ENCODE data around the gene CCDC6. TPM values are rescaled to one million over a fixed set of nuclear protein-coding genes. Genes with fewer than 3 reads are reported as not detected.

The CCDC6 gene
- total RNA-seq, 1 donor from 2014 or later, result 61.5 TPM

GRCh38 chr10:59922907-59923306, 16.6 kb upstream of the CCDC6 start:
- Mint-ChIP-seq H3K27me3 (ENCODE audit: low read depth) (peaks cover 11% of the 10 kb centered on the region), H3K9me3 (peaks cover 20% of the 10 kb centered on the region), H3K4me1 (ENCODE audit: low read depth) (no peaks in the 10 kb centered on the region), H3K27ac (no peak overlapping the region), H3K36me3 (ENCODE audit: low read depth) (no peaks in the 10 kb centered on the region), H3K4me3 (ENCODE audit: low read depth) (no peak overlapping the region)
- DNase-seq (ENCODE audit: low spot score), result no peak
- intact Hi-C loops (cut with micrococcal nuclease), result no loop called here

GRCh38 chr10:59917922-59918321, 11.6 kb upstream of the CCDC6 start:
- Mint-ChIP-seq H3K27ac (no peak overlapping the region), H3K9me3 (peaks cover 31% of the 10 kb centered on the region), H3K4me1 (ENCODE audit: low read depth) (no peaks in the 10 kb centered on the region), H3K36me3 (ENCODE audit: low read depth) (peaks cover under 1% of the 10 kb centered on the region), H3K4me3 (ENCODE audit: low read depth) (no peak overlapping the region), H3K27me3 (ENCODE audit: low read depth) (peaks cover 10% of the 10 kb centered on the region)
- intact Hi-C loops (cut with micrococcal nuclease), result no loop called here
- DNase-seq (ENCODE audit: low spot score), result no peak

DNA sequence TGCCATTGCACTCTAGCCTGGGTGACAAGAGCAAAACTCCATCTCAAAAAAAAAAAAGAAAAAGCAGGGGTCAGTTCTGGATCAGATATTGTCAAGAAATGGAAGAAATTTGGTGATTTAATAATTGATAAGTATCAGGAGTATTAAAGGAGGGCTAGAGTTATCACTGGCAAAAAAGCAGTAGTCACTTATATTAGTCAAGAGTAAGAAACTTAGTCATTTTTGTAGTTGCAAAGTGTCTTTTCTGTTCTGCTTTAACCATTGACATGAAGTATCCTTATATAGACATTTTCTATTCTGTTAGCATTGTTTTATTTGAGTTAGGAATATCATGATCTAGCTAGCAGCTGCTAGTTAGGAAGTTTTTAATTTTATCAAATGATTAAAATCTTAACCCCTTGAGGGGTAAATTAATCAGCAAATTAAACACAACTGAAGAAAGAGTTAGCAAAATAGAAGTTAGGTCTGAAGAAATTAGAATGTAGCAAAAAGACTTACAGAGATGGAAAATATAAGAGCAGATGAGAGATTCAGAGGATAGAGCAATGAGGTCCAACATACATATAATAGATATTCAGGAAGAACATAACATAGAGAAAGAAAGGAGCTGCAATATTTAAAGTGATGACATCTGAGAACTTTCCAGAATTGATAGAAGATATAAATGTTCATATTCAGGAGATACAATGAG, 7.3 kb upstream of the CCDC6 start:
- H3K27ac Mint-ChIP-seq, result no peak overlapping the region
- peaks cover 4% of the 10 kb centered on the region for H3K4me1 Mint-ChIP-seq (ENCODE audit: low read depth)
- peaks cover 8% of the 10 kb centered on the region for H3K27me3 Mint-ChIP-seq (ENCODE audit: low read depth)
- no peak for DNase-seq (ENCODE audit: low spot score)
- intact Hi-C loops (cut with micrococcal nuclease), result no loop called here
- H3K9me3 Mint-ChIP-seq, result peaks cover 22% of the 10 kb centered on the region
- H3K4me3 Mint-ChIP-seq (ENCODE audit: low read depth), result no peak overlapping the region
- H3K36me3 Mint-ChIP-seq (ENCODE audit: low read depth), result peaks cover 5% of the 10 kb centered on the region

DNA sequence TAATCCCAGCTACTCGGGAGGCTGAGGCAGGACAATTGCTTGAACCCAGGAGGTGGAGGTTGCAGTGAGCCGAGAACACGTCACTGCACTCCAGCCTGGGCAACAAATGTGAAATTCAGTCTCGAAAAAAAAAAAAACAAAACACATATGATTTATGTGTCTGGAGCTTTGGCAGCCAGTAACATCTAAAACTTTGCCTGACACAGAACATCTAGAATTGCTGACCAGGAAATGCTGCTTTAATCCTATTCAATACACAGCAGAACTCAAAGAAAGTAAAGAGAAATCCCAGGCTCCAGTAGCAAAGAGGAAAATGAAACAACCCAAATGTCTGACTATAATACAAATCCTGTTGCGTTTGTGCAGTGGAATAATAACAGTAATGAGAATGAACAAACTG, 4.5 kb upstream of the CCDC6 start:
- intact Hi-C loops (cut with micrococcal nuclease), result no loop called here
- peaks cover 5% of the 10 kb centered on the region for H3K36me3 Mint-ChIP-seq (ENCODE audit: low read depth)
- no peaks in the 10 kb centered on the region for H3K27me3 Mint-ChIP-seq (ENCODE audit: low read depth)
- peaks cover 22% of the 10 kb centered on the region for H3K9me3 Mint-ChIP-seq
- DNase-seq (ENCODE audit: low spot score), result no peak
- H3K4me1 Mint-ChIP-seq (ENCODE audit: low read depth), result peaks cover 22% of the 10 kb centered on the region
- no peak overlapping the region for H3K27ac Mint-ChIP-seq
- no peak overlapping the region for H3K4me3 Mint-ChIP-seq (ENCODE audit: low read depth)

DNA sequence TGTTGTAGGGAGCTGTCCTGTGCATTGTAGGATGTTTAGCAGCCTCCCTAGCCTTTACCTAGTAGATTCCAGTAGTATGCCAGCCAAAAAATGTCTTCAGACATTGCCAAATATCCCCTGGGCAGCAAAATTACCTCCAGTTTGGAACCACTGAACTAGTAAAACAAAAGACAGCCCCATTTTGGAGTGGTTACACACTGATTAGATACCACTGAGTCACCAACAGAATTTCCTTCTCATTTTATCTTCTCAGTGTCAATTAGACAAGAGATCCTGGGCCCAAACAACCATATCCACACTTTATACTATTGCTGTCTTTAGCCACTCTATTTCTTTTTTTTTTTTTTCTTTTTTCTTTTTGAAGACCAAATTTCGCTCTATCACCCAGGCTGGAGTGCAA, 3.5 kb upstream of the CCDC6 start:
- Mint-ChIP-seq H3K27ac (no peak overlapping the region), H3K4me1 (ENCODE audit: low read depth) (peaks cover 27% of the 10 kb centered on the region), H3K36me3 (ENCODE audit: low read depth) (peaks cover 11% of the 10 kb centered on the region), H3K4me3 (ENCODE audit: low read depth) (no peak overlapping the region), H3K27me3 (ENCODE audit: low read depth) (no peaks in the 10 kb centered on the region), H3K9me3 (peaks cover 22% of the 10 kb centered on the region)
- no peak for DNase-seq (ENCODE audit: low spot score)
- intact Hi-C loops (cut with micrococcal nuclease), result loop anchor here (5.0 to 10.0 kb wide), 3 partner anchors 283 to 1645 kb away; partner anchors contain the start of genes CISD1 and IPMK

DNA sequence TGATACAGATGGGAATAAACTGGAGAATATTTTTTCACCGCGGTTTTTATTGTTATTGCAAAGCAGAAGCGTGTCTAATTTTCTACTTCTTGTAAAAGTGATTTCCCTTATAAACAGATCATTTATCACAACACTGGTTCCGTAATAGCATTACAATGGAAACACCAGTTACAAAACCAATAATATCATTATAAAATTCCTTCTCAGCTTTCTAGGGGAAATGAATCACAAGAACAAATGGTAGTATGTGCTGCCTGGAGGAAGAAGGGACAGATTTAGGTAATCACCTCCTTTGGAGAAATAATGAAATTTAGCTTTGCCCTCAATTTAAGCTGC, 2.4 kb upstream of the CCDC6 start:
- H3K4me1 Mint-ChIP-seq (ENCODE audit: low read depth), result peaks cover 37% of the 10 kb centered on the region
- H3K36me3 Mint-ChIP-seq (ENCODE audit: low read depth), result peaks cover 22% of the 10 kb centered on the region
- no peaks in the 10 kb centered on the region for H3K27me3 Mint-ChIP-seq (ENCODE audit: low read depth)
- peaks cover 12% of the 10 kb centered on the region for H3K9me3 Mint-ChIP-seq
- peak overlapping the region; percentile 84 for H3K4me3 Mint-ChIP-seq (ENCODE audit: low read depth)
- no peak for DNase-seq (ENCODE audit: low spot score)
- H3K27ac Mint-ChIP-seq, result peak overlapping the region; percentile 92
- intact Hi-C loops (cut with micrococcal nuclease), result loop anchor here (1.0 to 10.0 kb wide), 5 partner anchors 43 to 1644 kb away; partner anchors contain the start of genes CISD1 and IPMK

DNA sequence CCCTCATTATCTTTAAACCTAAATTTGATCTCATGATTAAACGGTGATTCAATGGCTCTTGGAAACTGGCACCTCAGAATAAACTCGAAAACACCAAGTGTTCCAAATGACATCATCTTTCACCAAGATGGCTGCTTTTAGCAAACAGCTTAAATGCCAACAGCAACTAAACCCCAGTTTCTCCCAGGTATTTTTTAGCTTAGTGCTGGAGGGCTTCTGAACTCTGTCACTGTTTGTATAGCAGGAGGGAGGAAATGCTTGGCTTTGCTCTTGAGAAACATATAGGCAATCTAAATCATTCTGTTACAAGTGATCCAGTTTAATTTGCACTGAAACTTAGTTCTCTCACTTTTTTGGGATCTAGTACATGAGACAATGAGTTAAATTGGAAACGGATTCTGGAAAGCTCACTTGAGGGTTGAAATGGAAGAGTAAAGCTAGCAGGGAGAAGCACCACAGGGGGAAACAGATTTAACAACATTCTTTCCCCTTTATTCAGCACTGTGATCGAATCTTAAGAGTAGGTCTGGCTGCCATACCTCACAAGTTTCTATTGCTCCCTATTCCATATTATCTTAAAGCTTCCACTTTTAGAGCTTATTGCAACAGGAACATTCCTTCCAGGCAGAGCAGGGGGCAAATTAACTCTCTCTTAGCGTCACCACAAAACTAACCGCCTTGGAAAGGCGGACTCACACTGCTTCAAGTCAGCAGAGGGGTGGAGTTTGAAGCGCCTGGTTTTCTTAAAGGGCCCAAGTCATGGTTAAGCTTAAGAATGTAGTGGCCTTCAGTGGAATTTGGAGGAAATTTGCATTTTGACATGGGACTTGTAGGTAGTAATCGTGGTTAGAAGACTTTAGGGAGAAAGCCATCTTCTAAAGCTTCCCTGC, 1.8 kb upstream of the CCDC6 start:
- intact Hi-C loops (cut with micrococcal nuclease), result loop anchor here (1.0 to 10.0 kb wide), 9 partner anchors 43 to 1643 kb away; partner anchors contain the start of genes CISD1, IPMK and SLC16A9
- Mint-ChIP-seq H3K27me3 (ENCODE audit: low read depth) (no peaks in the 10 kb centered on the region), H3K9me3 (peaks cover 6% of the 10 kb centered on the region), H3K27ac (peak overlapping the region; percentile 92), H3K4me1 (ENCODE audit: low read depth) (peaks cover 41% of the 10 kb centered on the region), H3K36me3 (ENCODE audit: low read depth) (peaks cover 26% of the 10 kb centered on the region), H3K4me3 (ENCODE audit: low read depth) (peak overlapping the region; percentile 84)
- peak; percentile 39 for DNase-seq (ENCODE audit: low spot score)

DNA sequence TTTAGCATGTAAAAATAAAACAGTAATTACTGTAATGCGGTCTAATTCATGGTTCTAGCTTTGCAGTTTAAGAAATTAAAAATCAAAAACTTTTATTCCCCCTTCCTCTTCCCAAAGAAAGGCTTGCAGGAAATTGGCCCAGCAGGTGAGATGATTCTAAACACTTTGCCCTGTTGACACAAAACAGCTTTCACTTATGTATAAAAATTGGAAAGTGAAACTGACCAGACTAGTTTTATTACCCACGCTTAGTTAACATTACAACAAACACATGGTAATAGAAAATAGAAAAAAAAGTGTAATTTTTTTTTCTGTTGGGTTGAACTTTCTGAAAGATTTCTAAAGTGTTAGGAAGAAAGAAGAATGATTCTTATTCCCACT, 1.2 kb upstream of the CCDC6 start:
- intact Hi-C loops (cut with micrococcal nuclease), result loop anchor here (1.0 to 10.0 kb wide), 7 partner anchors 78 to 1643 kb away; partner anchors contain the start of genes CISD1, IPMK and SLC16A9
- H3K27ac Mint-ChIP-seq, result peak overlapping the region; percentile 92
- no peaks in the 10 kb centered on the region for H3K9me3 Mint-ChIP-seq
- H3K36me3 Mint-ChIP-seq (ENCODE audit: low read depth), result peaks cover 27% of the 10 kb centered on the region
- DNase-seq (ENCODE audit: low spot score), result no peak
- peaks cover 47% of the 10 kb centered on the region for H3K4me1 Mint-ChIP-seq (ENCODE audit: low read depth)
- H3K27me3 Mint-ChIP-seq (ENCODE audit: low read depth), result no peaks in the 10 kb centered on the region
- peak overlapping the region; percentile 84 for H3K4me3 Mint-ChIP-seq (ENCODE audit: low read depth)

DNA sequence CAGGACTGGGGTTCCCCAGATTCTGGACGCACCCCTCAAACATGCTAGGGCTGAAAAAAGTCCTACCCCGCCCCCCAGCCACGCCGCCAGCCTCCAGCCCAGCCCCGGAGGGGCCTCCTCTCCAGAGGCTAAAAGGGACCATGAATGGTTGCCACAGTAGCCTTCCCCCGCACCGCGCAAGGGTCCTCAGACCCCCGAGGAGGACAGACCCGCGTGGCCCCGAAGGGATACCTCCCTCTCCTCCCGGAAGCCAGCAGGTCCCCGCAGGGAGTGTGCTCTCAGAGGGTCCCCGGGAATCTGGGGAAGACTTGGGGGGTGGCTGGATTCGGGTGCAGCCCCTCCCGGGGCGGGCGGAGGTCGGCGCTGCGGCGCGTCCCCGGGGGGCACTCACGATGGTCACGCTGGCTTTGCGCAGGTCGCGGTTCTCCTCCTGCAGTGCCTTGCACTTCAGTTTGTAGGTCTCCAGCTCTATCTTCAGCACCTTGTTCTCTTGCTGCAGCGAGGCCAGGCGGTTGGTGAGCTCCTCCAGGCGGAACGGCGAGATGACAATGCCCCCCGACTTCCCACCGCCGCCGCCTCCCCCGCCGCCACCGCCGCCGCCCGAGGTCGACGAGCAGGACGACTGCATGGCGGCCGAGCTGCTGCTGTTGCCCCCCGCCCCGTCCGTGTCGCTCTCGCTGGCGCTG, 482 bp downstream of the CCDC6 start:
- Mint-ChIP-seq H3K36me3 (ENCODE audit: low read depth) (peaks cover 38% of the 10 kb centered on the region), H3K4me3 (ENCODE audit: low read depth) (peak overlapping the region; percentile 94), H3K4me1 (ENCODE audit: low read depth) (peaks cover 55% of the 10 kb centered on the region), H3K9me3 (no peaks in the 10 kb centered on the region), H3K27me3 (ENCODE audit: low read depth) (no peaks in the 10 kb centered on the region), H3K27ac (peak overlapping the region; percentile 94)
- intact Hi-C loops (cut with micrococcal nuclease), result loop anchor here (1.0 to 10.0 kb wide), 7 partner anchors 19 to 1641 kb away; partner anchors contain the start of genes CISD1, IPMK and SLC16A9
- no peak for DNase-seq (ENCODE audit: low spot score)

DNA sequence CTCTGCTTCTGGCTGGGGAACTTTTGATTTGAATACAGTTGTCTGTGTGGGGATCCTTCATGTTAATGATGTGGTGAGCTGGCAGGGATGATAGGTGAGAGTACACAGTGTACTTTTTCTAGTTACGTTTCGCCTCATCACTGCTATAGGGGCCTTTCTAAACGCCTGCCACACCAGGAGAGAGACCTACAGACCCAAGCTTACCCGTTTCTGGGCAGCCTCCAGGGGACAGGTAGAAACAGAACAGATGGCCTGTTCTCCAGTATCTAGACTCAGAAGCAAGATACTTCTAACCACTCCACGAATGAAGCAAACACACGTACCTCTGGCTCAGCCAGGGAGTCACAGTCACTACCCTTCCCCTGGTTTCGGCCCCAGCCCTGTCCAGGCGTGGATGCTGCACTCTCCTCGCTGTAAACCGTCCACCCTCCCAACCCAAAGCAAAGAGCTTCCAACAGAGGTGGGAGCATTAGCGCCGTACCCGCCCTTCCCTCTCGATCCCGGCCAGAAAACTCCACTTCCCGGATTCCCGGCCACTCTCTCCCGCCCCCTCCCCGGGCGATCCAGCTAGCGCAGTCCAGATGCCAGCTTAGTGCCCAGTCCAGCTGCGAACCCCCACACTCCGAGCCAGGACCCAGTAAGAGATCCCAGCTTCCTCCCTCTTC, 1.2 kb downstream of the CCDC6 start:
- Mint-ChIP-seq H3K27me3 (ENCODE audit: low read depth) (no peaks in the 10 kb centered on the region), H3K27ac (peak overlapping the region; percentile 94), H3K9me3 (no peaks in the 10 kb centered on the region), H3K36me3 (ENCODE audit: low read depth) (peaks cover 40% of the 10 kb centered on the region), H3K4me3 (ENCODE audit: low read depth) (peak overlapping the region; percentile 94), H3K4me1 (ENCODE audit: low read depth) (peaks cover 57% of the 10 kb centered on the region)
- DNase-seq (ENCODE audit: low spot score), result no peak
- intact Hi-C loops (cut with micrococcal nuclease), result loop anchor here (1.0 to 10.0 kb wide), 4 partner anchors 24 to 1640 kb away; partner anchors contain the start of genes CISD1 and IPMK

- H3K4me3 Mint-ChIP-seq (ENCODE audit: low read depth), result peak overlapping the region; percentile 94
- H3K27ac Mint-ChIP-seq, result peak overlapping the region; percentile 94
- intact Hi-C loops (cut with micrococcal nuclease), result loop anchor here (1.0 to 10.0 kb wide), 4 partner anchors 23 to 1640 kb away; partner anchors contain the start of genes CISD1 and IPMK
- no peaks in the 10 kb centered on the region for H3K9me3 Mint-ChIP-seq
- peaks cover 46% of the 10 kb centered on the region for H3K36me3 Mint-ChIP-seq (ENCODE audit: low read depth)
- H3K27me3 Mint-ChIP-seq (ENCODE audit: low read depth), result no peaks in the 10 kb centered on the region
- peaks cover 63% of the 10 kb centered on the region for H3K4me1 Mint-ChIP-seq (ENCODE audit: low read depth)
- DNase-seq (ENCODE audit: low spot score), result no peak
Measured at GRCh38 chr10:59904426-59905065, 1.8 kb downstream of the CCDC6 start.
